GM12865 (cell line): ENCODE measurements around the gene PIGB.
"Not testable (repeated sequence)": the region's sequence is repeated elsewhere in the genome, so short reads cannot be mapped to it uniquely, and the experiment has no call there.

Experiments
- DNase-seq: peaks from one replicate; pipeline ENCODE4 v3.0.0; 2010; ENCODE audit warnings: low read depth
- H3K4me3 ChIP-seq: 2 replicates; pipeline ENCODE4 v1.5.1; 2011; ENCODE audit warnings: mild to moderate bottlenecking, low read depth, low read length, control low read depth
- TF ChIP-seq, protein P1 (sequence below): IDR thresholded peaks from 2 replicates; pipeline ENCODE4 v1.5.1; 2011; ENCODE audit warnings: low read length, control low read depth, low read depth, inconsistent platforms; ENCODE audit not compliant: insufficient read depth; ENCODE audit errors: missing control alignments

The PIGB gene

DNA sequence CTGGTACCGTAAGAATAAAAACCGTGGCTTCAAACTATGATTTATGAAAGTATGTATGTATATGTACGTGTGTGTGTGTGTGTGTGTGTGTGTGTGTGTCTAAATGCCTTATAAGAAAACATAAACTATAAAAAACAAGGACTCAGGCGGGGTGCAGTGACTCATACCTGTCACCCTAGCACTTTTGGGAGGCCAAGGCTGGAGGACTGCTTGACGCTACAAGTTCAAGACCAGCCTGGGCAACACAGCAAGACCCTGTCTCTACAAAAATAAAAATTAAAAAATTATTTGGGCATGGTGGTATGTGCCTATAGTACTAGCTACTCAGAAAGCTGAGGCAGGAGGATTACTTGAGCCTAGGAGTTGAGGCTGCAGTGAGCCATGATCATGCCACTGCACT lies 60.1 kb downstream of the PIGB start:
- no peak overlapping the region for H3K4me3 ChIP-seq
- TF ChIP-seq, protein P1, sequence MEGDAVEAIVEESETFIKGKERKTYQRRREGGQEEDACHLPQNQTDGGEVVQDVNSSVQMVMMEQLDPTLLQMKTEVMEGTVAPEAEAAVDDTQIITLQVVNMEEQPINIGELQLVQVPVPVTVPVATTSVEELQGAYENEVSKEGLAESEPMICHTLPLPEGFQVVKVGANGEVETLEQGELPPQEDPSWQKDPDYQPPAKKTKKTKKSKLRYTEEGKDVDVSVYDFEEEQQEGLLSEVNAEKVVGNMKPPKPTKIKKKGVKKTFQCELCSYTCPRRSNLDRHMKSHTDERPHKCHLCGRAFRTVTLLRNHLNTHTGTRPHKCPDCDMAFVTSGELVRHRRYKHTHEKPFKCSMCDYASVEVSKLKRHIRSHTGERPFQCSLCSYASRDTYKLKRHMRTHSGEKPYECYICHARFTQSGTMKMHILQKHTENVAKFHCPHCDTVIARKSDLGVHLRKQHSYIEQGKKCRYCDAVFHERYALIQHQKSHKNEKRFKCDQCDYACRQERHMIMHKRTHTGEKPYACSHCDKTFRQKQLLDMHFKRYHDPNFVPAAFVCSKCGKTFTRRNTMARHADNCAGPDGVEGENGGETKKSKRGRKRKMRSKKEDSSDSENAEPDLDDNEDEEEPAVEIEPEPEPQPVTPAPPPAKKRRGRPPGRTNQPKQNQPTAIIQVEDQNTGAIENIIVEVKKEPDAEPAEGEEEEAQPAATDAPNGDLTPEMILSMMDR = no peak
- DNase-seq = no peak

DNA sequence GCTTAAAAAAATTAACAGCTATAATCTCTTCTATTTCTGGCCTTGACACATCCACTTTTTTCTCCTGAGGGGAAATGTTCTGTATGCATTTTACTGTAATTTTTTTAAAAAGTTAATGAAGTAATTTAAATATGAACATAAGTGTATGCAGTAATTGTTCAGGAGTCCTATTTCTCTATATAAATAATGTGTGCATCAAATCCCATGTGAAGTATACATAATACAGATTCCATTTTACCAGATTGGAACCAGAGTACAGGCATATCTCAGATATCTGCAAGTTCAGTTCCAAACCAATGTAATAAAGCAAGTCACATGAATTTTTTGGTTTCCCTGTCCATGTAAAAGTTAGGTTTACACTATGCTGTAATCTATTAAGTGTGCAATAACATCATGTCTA lies 62.6 kb downstream of the PIGB start:
- TF ChIP-seq, protein P1 = no peak
- H3K4me3 ChIP-seq = no peak overlapping the region
- DNase-seq = no peak

DNA sequence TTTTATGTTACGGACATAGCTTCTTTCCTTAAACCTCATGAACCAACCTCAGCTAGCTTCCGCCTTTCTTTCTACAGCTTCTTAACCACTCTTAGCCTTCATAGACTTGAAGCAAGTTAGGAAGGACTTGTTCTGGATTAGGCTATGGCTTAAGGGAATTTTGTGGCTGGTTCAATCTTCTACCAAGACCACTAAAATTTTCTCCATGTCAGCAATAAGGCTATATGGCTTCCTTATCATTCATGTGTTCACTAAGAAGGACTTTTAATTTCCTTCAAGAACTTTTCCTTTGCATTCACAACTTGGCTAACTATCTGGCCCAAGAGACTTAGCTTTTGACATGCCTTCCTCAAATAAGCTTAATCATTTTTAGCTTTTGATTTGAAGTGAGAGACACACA lies 64.7 kb downstream of the PIGB start:
- TF ChIP-seq, protein P1 = no peak
- no peak overlapping the region for H3K4me3 ChIP-seq
- no peak for DNase-seq

DNA sequence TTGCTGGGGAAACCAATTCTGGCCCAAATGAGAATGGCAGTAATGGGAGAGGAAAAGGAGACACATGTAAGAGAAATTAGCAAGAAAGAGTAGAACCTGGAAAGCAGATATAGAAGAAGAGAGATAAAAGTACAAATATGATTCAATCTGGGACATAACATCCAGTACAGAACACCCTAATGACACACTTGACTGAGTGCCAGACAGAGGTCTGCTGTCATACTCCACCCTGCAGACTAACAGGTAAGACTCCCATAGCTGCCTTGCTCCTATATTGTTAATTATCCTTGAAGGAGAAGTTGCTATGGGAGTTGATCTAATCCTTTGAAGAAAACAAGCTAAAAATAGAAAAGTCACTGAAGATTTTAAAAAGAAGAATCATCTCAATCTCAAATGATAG lies 68.0 kb downstream of the PIGB start:
- TF ChIP-seq, protein P1 = no peak
- no peak overlapping the region for H3K4me3 ChIP-seq
- DNase-seq = no peak

DNA sequence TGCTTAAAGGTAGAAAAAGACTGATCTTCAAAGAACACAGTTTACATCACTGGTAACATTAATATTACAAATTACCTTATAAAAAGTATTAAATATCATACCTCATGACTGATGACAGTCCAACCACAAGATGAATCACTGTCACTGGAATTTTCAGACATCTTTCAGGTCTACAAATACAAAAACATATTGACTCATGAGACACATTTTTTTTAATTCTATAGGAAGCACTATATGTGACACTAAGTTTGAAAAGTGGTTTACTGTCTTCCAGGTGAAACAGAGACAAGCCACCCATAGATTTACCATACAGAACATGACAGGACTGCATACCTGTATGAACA lies 70.2 kb downstream of the PIGB start:
- TF ChIP-seq, protein P1 = no peak
- DNase-seq = no peak
- no peak overlapping the region for H3K4me3 ChIP-seq

DNA sequence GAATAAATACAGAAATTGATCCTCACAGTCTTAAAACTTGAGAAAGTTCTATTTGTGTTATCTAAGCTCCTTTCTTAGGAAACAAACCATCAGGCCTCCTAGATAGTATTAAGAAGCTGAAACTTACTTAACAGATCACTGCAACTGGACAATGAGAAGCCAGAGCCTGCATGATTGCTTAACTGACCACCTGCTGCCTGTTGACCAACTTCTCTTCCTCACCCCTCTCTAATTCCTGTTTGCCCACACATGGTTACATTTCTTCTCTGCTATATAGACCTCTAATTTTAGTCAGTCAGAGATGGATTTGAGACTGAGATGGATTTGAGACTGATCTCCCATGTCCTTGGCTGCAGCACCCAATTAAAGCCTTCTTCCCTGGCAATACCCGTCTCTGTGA lies 75.7 kb downstream of the PIGB start:
- DNase-seq = no peak
- no peak overlapping the region for H3K4me3 ChIP-seq
- TF ChIP-seq, protein P1 = no peak

DNA sequence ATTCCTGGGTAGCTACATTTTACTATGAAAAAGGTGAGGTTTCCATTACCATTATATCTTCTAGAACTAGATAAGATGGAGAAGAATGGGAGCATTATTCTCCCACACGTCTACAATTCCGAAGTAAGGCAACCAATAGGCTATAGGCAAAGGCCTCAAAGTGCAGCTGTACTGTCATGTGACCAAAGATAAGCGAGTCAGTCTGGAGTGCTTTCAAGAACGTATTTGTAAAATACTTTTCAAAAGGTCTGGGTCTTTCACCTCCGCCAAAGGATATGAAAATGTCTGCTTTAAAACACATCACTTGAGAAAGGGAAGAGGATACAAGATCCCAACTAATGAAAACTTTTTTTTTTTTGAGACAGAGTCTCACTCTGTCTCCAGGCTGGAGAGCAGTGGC lies 79.2 kb downstream of the PIGB start:
- H3K4me3 ChIP-seq = no peak overlapping the region
- TF ChIP-seq, protein P1 = no peak
- DNase-seq = no peak

DNA sequence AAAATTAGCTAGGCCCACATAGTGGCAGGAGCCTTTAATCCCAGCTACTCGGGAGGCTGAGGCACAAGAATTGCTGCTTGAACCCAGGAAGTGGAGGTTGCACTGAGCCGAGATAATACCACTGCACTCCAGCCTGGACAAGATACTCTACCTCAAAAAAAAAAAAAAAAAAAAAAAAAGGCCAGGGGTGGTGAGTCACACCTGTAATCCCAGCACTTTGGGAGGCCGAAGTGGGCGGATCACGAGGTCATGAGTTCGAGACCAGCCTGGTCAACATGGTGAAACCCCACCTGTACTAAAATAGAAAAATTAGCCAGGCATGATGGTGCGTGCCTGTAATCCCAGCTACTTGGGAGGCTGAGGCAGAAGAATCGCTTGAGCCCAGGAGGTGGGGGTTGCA lies 81.0 kb downstream of the PIGB start:
- DNase-seq, H3K4me3 ChIP-seq: not testable (repeated sequence)
